ENCODE measurements around the gene NFATC3.

Gene NFATC3

DNA sequence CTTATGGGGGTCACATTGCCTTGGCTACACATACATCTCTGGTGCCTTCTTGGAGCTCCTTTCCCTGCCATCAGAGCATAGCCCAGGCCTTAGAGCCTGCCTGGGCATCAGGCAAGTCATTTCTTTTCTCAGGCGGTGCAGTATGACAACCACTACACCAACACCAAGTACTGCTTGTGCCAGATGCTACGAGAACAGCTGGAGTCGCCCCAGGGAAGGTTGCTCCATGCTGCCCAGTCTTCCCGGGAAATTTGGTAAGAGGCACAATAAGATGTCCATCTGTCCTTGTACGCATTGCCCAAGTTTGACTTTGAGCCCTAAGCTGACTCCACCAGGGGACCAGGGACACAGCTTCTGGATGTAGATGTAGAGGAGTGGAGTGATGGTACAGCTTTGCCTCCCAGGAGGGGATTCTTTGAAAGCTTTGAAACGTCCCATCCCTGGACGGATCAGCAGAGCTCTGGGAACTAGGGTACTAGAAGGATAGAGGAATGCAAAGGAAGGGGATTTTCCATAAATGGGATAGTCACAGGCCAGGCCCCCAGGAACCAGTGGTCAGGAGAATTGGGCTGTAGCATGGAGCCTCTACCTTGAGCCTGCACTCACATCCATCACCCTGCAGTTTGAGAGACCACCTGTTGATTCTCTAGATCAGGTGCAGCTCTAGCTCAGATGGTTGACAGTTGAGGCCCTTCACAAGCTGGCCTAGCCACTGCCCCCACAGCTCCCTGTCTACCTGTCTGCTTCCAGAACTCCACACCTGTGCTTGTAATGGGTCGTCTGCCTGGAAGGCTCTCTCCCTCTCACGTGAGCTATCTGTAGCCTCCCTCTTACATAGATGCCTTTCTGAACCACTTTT, 11.0 kb upstream of the NFATC3 start:
- DNase-seq: no peak

DNA sequence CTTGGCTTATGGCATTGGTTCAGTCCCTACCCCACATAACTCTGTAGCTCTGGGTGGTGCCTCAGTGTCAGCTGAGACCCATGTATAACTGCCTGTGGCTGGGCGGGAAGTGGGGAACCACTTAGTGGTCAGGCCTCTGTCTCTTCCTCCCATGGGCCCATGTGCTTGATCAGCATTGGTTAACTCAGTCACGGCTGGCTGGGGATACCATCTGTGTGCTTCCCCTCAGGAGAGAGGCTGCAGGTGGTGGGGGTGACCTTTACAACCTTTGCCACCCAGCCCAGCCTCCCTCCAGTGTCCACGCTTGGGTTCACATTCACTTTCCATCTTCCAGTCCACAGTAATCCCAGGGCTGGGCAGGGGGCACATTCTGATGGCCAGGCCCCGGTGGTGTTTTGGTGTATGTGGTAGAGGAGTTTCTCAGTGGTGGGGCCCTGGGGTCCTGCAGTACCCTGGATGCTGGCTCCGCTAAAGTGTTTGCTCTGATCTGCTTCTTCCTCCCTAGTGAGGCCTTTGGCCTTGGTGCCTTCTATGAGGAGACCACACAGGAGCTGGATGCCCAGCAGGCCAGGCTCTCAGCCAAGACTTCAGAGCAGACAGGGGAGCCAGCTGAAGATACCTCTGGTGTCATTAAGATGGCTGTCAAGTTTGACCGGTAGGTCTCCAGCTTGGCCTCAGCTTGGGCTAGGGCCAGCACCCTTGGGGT, 10.2 kb upstream of the NFATC3 start:
- DNase-seq: no peak

DNA sequence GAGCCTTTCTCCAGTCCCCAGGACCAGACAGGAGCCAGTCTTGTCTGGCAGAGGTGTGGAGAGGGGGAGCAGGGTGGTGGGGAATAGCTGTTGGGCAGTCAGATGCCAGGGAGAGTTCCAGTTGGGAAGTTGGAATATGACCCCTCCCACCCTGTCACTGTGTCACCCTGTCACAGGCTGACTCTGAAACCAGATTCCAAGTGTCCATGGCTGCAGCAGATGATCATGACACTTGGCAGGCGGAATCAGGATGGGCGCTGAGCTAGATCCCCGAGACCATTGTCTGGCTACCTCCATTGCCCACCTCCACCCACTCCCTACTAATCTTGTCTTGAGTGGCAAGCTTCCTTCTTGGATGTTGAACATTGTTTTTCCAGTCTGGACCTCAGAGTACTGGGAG, 9.2 kb upstream of the NFATC3 start:
- DNase-seq: no peak

DNA sequence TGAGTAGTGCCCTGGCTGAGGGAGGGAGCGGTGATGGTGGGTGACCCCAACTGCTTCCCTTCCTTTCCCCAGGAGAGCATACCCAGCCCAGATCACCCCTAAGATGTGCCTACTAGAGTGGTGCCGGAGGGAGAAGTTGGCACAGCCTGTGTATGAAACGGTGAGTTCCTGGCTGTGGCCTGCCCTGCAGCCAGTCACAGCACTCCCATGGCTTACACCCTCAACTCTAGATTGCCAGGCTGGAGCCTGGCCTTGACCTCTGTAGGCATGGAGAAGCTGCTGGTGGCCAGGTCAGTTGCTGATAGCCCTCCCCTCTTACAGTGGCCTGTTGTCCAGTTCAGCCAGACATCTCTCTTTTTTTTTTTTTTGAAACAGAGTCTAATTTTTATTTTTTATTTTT, 8.6 kb upstream of the NFATC3 start:
- DNase-seq: no peak

DNA sequence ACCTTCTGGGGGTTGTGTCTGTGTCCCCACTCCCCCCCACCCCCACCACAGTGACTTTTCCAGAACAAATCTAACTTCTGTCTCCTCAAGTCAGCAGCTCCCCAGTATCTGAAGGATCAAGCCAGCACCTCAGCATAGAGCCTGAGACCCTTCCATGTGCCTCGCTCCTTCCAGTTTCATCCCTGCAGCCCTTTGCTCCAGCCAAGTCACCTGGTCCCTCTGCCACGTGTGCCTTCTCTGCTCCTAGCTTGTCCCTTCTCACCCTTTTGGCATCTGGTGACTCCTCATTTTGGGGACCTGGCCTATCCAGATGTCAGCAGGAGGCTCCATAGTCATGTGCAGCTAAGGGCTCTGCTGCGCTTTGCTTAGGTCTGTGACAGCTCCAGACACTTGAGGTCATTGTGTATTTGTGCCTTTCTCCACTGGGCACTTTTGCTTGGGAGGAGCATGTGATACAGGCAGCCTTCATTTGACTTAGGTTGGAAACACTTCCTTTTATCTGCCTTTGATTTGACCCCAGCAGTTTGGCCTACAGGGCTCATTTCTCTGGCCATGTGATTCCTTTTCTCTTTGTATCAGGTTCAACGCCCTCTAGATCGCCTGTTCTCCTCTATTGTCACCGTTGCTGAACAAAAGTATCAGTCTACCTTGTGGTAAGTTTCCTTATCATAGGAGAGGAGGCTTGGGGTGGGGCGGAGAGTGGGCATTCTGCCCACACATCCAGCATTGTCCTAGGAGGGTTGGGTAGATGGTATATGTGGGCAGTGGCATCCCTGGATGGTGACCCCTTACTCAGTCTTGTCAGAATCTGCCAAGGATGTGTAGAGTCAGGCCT, 7.1 kb upstream of the NFATC3 start:
- DNase-seq: no peak

DNA sequence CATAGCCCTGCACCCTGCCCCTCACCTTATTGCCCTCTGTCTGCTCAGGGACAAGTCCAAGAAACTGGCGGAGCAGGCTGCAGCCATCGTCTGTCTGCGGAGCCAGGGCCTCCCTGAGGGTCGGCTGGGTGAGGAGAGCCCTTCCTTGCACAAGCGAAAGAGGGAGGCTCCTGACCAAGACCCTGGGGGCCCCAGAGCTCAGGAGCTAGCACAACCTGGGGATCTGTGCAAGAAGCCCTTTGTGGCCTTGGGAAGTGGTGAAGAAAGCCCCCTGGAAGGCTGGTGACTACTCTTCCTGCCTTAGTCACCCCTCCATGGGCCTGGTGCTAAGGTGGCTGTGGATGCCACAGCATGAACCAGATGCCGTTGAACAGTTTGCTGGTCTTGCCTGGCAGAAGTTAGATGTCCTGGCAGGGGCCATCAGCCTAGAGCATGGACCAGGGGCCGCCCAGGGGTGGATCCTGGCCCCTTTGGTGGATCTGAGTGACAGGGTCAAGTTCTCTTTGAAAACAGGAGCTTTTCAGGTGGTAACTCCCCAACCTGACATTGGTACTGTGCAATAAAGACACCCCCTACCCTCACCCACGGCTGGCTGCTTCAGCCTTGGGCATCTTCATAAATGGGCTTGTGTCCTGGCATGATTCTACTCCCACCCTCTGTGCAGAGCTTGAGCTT, 6.3 kb upstream of the NFATC3 start:
- DNase-seq: no peak

DNA sequence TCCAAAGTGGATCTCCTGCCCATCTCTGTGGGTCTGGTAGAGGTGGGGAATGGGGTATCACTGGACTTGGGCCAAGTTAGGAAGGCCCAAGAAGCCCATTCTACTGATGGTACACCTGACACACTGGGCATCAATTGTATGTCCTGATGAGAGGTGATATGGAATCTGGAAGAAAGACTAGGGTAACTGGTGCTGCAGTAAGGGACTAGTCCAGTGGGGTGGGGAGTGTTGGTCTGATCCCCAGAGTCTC, 5.9 kb upstream of the NFATC3 start:
- no peak for DNase-seq

DNA sequence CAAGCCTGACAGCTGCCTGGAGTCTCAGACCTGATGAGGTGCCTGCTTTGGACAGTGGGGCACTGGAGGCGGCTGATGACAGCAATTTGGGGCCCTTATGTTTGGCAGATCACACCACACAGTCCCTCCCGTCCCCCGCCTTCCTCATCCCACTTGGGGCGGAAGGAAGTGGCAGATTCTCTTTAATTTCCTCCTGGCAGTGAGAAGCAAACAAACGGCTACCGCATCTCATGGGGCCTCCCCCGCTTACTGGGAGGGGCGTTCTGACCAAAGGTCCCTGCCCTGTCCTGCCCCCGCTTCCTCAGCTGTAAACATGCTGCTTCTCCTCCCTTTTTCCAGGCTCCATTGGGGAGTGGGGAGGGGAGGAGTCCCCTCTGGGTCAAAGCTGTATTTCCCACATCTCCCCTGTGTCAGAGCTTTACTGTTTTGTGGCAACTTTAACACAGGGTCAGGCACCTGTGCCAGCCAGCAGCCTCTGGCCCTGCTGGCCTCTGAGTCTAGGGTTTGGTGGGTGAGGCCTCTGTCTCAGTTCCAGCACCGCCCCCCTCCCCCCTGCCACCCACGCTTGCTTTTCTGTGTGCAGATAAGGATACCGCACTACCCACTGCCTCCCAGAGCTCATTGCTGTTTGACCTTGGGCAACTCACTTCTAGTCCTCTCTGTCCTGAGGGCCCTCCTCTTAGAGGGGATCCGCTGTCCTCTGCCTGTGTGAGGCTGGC, 5.4 kb upstream of the NFATC3 start:
- no peak for DNase-seq

DNA sequence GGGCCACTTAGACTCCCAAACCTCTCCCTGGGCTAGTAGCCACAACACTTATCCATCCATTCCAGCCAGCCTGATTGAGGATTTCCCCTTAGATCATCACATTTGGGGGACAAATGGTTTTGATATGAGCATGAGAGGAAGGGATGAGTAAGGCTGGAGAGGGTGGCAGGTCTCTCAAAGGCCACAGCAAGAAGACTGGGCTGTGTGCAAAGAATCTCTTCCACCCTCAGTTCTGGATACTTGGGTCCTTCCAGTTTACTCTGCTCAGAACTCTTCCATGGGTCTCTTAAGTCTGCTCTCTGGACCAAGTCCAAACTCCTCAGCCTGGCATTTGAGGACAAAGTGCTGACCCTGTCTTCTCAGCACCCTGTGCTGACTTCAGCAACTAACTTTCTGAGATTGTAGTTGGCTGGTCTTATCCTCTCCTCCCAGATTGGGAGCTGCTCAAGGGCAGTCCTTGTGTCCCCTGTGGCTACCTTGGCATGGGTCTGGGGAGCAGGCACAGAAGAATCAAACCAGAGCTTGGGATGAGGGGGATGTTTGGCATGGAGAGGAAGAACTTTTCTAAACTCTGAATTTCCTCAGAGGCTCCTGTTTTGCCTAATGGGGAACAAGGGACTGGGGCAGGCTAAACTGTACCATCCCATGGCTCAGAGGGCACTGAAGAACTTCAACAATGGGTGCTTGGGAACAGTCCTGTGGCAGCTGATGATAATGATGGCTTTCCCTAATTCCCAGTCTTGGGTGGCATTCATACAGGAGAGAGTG, 3.1 kb upstream of the NFATC3 start:
- DNase-seq: no peak

DNA sequence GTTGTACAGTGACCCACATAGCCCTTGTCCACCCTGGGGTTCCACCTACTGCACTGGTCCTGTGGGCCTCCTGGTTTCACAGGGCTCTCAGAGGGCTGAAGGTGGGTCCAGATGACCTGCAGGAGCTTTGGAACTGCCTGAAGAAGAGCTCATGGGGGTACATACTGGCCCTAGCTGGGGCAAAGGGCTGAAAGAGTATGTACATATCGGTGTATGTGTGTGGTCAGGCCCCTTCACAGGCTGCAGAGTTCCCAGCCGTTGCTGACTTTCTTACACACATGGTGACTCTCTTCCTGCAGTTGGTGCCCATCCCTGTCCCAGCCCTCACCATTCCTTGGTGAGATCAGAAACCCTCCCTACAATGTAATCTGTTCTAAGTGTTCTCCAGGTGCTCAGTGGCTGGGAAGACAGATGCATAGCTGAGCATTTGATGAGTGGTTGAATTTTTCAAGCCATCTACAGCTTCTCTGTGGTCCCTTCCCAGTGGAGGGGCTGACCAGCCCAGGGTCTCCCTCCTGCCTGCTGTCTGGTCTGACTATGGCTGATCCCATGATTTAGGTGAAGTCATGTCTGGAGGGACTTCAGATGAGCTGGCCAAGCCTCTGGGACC, 2.4 kb upstream of the NFATC3 start:
- DNase-seq: no peak

DNA sequence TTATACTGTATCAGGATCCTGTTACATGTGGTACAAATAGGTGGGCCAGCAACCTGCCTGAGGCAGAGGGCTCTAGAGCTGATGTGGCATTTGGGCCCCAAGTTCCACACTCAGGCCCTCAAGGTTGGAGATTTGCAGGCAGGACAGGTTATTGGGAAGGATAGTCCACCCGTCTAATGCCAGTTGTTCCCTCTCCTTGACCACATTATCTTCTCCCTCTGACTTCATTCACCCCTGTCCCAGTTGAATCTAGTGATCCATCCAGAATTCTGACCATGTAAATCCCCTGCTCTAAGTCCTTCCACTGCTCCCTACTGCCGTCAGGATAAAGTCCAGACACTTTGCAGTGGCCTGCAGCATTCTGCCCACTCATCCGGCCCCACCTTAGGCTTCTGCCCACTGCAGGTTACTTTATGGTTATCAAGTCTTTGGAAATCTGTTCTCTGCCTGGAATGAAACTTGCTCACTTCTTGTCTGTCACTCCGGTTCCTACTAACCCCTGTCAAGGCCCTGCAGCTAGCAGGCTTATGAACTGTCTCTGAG, 1.9 kb upstream of the NFATC3 start:
- no peak for DNase-seq

DNA sequence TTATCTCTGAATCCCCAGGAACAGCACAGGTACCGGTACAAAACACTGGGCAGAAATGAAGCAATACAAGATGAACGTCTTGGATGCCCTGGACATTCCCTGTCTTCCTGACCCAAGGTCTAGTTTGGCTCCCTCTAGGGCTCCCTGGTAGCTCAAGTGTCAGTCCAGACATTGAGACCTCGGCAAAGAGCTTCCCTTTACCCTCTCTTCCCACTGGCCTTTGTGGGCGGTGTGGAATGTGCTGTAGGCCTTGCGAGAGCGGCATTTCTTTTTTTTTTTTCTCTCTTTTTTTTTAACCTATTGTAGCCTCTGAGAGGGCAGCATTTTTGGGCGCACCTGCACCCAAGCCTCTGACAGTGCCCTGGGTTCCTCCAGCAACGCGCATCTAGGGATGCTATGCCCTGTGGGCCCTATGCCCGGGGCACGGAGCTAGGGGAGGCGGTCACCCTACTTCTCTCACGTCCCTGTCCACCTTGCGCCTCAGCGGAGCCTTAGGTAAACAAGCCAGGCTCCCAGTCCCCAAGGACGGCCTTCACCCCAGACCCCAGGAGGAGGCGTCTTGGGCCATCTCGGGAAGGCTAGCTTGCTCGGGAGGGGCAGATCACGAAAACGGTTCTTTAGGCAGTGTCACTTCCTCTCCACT, 1.2 kb upstream of the NFATC3 start:
- no peak for DNase-seq

DNA sequence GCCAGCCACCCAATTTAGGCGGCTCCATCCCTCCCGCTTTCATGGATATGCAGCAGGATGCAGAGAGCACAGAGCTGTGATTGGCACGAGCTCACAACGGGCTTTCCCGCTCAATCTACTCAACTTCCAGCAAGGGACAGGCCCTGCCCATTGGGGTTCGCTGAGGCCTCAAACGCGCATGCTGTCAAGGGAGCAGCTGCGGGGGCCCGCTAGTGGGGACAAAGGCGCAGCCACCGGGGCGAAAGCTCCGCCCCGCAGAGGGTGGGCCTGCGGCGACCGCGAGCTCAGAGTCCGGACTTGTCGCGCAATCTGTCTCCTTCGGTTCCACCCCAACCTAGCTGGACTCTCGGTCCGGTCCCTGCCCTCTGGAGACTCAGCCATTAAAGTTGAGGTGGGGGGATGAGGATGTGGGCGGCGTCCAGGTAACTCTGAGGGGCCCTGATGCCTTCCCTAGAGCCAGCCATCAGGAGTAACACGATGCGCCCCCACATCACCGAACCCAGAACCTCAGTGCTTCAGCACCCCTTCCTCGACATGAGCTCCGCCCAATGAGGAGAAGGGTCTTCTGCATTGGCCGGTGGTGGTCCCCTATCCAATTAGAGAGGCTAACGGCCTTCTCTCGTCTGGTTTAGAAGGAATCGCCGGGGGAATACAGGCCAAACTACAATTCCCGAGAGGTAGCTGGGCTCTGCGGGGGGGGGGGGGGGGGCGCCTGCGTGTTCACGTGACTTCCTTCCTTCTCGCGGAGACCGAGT, 489 bp upstream of the NFATC3 start:
- DNase-seq: peak; percentile 96

DNA sequence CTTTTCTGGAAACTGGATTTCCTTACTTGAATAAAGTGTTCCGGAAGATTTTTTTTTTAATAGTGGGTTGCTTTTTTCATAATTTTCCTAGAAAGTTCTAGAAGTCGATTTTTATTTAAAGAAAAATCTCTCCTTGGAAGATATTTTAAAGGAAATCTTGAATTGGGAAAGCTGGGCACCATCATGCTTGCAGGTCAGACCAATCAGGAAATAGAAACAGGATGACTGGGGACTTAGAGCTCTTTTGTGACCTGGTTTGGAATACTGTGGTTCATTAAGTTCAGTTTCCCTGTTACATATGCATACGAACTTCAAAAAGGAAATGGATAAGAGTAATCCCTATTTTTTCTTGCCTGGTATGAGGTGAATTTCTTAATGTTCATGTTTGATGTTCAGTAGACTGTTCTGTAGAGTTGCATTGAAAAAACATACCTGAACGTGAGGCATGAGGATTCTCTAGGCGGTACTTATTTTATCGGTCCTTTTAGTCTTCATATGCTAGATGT, 1.2 kb downstream of the NFATC3 start:
- DNase-seq: no peak

DNA sequence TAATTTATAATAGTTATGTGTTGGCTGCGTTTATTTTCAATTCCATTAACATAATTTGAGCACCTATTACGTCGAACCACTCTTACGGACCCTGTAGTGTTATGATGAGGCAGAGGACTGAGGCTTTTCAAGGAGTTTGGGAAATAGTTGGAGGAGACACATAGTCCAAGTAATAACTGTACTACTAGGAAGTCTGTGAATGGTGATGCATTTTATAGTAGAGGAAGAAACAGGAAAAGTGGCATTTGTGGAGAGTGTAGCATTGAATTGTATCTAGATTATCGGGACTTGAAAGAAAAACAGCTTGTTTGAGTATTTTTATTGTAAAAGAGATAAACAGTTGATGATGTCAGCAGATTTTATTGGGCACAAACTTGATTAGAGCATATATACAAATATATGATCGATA, 1.7 kb downstream of the NFATC3 start:
- no peak for DNase-seq

DNA sequence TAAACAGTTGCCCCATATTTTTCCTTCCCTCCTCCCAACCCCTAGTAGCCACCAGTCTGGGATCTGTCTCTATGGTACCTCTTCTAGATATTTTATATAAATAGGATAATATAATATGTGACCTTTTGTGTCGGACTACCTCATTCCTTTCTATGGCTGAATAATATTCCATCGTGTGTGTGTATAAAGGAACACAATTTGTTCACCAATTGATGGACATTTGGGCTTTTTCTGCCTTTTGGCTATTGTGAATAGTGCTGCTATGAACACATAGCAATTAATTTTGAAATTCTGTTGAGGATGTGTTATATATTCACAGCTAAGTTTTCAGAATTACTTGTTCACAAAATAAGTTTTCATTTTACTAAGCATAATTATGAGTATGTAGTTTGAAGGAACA, 2.5 kb downstream of the NFATC3 start:
- DNase-seq: no peak

DNA sequence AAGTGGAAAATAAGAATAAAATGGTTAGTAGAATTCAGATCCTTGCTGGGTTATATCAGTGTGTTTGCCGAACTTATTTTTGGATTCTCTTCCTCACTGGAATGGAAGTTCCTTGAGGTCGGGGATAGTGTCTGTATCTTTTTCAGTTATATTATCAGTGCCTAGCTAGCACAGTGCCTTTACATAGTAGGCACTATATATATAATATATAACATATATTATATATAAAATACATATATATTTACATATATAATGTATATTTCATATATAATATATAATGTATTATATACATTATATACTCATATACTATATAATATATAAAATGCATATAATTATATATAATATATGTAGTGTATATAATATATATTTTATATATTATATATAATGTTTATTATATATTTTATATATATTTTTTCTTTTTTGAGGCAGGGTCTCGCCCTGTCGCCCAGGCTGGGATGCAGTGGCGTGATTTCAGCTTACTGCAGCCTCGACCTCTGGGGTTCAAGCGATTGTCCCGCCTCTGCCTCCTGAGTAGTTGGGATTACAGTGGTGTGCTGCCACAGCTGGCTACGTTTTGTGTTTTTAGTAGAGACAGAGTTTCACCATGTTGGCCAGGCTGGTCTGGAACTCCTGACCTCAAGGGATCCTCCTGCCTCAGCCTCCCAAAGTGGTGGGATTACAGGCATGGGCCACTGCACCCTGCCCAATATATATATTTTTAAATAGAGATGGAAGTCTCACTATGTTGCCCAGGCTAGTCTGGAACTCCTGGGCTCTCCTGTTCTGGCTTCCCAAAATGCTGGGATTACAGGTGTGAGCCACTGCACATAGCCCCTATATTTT, 3.2 kb downstream of the NFATC3 start:
- no peak for DNase-seq

DNA sequence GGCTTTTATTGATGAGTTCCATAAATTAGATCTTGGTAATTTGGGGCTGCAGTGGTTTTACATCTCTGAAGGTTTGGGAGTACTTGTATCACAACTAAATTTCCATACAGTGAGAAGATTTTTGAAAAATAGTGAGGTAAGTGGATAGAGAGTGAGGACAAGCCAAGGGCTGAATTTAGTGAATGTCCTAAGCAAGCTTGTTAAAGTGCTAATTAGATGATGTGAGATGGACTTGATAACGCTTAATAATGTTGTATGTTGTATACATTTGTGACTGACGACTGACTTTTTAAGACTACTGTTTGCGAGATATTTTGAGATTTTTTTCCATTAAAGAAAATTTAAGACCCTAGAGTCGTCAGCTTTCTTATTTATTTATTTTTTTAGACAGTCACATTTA, 3.9 kb downstream of the NFATC3 start:
- DNase-seq: no peak

DNA sequence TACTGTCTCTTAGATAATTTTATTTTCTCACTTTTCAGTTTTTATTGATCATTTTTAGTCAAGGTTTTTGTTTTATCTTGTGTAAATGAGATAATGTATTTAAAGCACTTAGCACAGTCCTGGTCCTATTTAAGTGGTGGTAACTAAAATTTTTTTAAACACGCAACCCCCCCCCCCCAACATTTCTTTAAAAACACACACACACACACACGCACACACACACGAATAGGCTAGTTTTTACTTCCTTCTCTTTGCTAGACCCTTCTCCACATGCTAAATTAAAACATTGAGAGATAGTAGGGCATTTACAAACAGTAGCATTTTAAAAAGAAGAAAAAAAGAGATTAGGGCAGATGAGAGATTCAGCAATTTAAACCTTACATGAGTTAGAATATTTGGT, 5.0 kb downstream of the NFATC3 start:
- DNase-seq: no peak

All from NCI-H1436 (cell line).